ENCODE data around the gene ZNF547.

Gene ZNF547

DNA sequence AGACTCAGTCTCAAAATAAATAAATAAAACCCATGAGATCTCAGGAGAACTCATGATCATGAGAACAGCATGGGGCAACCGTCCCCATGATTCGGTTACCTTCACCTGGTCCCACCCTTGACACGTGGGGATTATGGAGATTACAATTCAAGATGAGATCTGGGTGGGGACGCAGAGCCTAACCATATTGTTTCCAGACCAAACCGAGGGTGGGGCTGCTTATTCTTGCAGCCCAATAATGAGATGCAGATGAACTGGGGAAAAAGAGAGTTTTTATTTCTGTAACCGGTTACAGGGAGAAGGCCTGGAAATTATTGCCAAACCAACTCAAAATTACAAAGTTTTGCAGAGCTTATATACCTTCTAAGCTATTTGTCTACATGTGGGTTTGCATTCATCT lies 12.8 kb downstream of the ZNF547 start:
- Histone ChIP-seq H2AFZ (ENCODE audit: low read depth, low read length, severe bottlenecking) (no peak overlapping the region), H3K9ac (ENCODE audit: low read length) (no peak overlapping the region), H3K9me2 (replicated peaks; ENCODE audit: insufficient read depth, low read length) (no peaks in the 10 kb centered on the region), H3K79me2 (ENCODE audit: insufficient read depth, low read length) (no peaks in the 10 kb centered on the region), H3K9me3 (ENCODE audit: insufficient read depth, low read length) (peaks cover 15% of the 10 kb centered on the region; the same call in 1 of the 2 replicates), H3K36me3 (ENCODE audit: low read length) (peaks cover 33% of the 10 kb centered on the region), H4K20me1 (ENCODE audit: low read depth, low read length) (no peaks in the 10 kb centered on the region), H3K27ac (ENCODE audit: low read depth, low read length) (no peak overlapping the region), H3K27me3 (ENCODE audit: low read length) (no peaks in the 10 kb centered on the region), H3K4me3 (ENCODE audit: insufficient read depth, low read length, poor library complexity, severe bottlenecking) (no peak overlapping the region), H3K4me2 (ENCODE audit: low read depth, low read length, poor library complexity, severe bottlenecking) (no peak overlapping the region), H3F3A (ENCODE audit: insufficient read depth) (no peaks in the 10 kb centered on the region)
- no peak for TF ChIP-seq EZH2phosphoT487 (conservative IDR thresholded peaks at IDR 0.05; ENCODE audit: low read length)
- TF ChIP-seq, protein P1, sequence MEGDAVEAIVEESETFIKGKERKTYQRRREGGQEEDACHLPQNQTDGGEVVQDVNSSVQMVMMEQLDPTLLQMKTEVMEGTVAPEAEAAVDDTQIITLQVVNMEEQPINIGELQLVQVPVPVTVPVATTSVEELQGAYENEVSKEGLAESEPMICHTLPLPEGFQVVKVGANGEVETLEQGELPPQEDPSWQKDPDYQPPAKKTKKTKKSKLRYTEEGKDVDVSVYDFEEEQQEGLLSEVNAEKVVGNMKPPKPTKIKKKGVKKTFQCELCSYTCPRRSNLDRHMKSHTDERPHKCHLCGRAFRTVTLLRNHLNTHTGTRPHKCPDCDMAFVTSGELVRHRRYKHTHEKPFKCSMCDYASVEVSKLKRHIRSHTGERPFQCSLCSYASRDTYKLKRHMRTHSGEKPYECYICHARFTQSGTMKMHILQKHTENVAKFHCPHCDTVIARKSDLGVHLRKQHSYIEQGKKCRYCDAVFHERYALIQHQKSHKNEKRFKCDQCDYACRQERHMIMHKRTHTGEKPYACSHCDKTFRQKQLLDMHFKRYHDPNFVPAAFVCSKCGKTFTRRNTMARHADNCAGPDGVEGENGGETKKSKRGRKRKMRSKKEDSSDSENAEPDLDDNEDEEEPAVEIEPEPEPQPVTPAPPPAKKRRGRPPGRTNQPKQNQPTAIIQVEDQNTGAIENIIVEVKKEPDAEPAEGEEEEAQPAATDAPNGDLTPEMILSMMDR (IDR thresholded peaks at IDR 0.05; ENCODE audit: insufficient read depth, low read length, poor library complexity, severe bottlenecking) = no peak

GRCh38 chr19:57377498-57378146 lies 14.3 kb downstream of the ZNF547 start:
- TF ChIP-seq EZH2phosphoT487 (conservative IDR thresholded peaks at IDR 0.05; ENCODE audit: low read length) = no peak
- TF ChIP-seq, protein P1 (IDR thresholded peaks at IDR 0.05; ENCODE audit: insufficient read depth, low read length, poor library complexity, severe bottlenecking) = no peak
- H3K27me3 ChIP-seq (ENCODE audit: low read length) = no peaks in the 10 kb centered on the region
- no peaks in the 10 kb centered on the region for H3K79me2 ChIP-seq (ENCODE audit: insufficient read depth, low read length)
- H3K36me3 ChIP-seq (ENCODE audit: low read length) = peaks cover 32% of the 10 kb centered on the region
- H4K20me1 ChIP-seq (ENCODE audit: low read depth, low read length) = no peaks in the 10 kb centered on the region
- H3F3A ChIP-seq (ENCODE audit: insufficient read depth) = no peaks in the 10 kb centered on the region
- H3K9ac ChIP-seq (ENCODE audit: low read length) = no peak overlapping the region
- H3K27ac ChIP-seq (ENCODE audit: low read depth, low read length) = no peak overlapping the region
- H3K4me3 ChIP-seq (ENCODE audit: insufficient read depth, low read length, poor library complexity, severe bottlenecking) = no peak overlapping the region
- H3K9me2 ChIP-seq (replicated peaks; ENCODE audit: insufficient read depth, low read length) = no peaks in the 10 kb centered on the region
- no peak overlapping the region for H2AFZ ChIP-seq (ENCODE audit: low read depth, low read length, severe bottlenecking)
- peaks cover 15% of the 10 kb centered on the region; the same call in 1 of the 2 replicates for H3K9me3 ChIP-seq (ENCODE audit: insufficient read depth, low read length)
- no peak overlapping the region for H3K4me2 ChIP-seq (ENCODE audit: low read depth, low read length, poor library complexity, severe bottlenecking)

- Histone ChIP-seq H3K36me3 (ENCODE audit: low read length) (peaks cover 17% of the 10 kb centered on the region), H2AFZ (ENCODE audit: low read depth, low read length, severe bottlenecking) (no peak overlapping the region), H3K4me2 (ENCODE audit: low read depth, low read length, poor library complexity, severe bottlenecking) (no peak overlapping the region), H3K9me2 (replicated peaks; ENCODE audit: insufficient read depth, low read length) (no peaks in the 10 kb centered on the region), H3K4me3 (ENCODE audit: insufficient read depth, low read length, poor library complexity, severe bottlenecking) (no peak overlapping the region), H3F3A (ENCODE audit: insufficient read depth) (no peaks in the 10 kb centered on the region), H3K9me3 (ENCODE audit: insufficient read depth, low read length) (peaks cover 15% of the 10 kb centered on the region; the same call in 1 of the 2 replicates), H3K9ac (ENCODE audit: low read length) (no peak overlapping the region), H3K79me2 (ENCODE audit: insufficient read depth, low read length) (no peaks in the 10 kb centered on the region), H4K20me1 (ENCODE audit: low read depth, low read length) (no peaks in the 10 kb centered on the region), H3K27ac (ENCODE audit: low read depth, low read length) (no peak overlapping the region), H3K27me3 (ENCODE audit: low read length) (no peaks in the 10 kb centered on the region)
- TF ChIP-seq EZH2phosphoT487 (conservative IDR thresholded peaks at IDR 0.05; ENCODE audit: low read length) = no peak
- TF ChIP-seq, protein P1 (IDR thresholded peaks at IDR 0.05; ENCODE audit: insufficient read depth, low read length, poor library complexity, severe bottlenecking) = no peak
Measured at GRCh38 chr19:57380923-57381322, 17.6 kb downstream of the ZNF547 start.
